ES-I3 (cell line): ENCODE data around the gene ENTREP1.
"Not testable (repeated sequence)": the region's sequence is repeated elsewhere in the genome, so short reads cannot be mapped to it uniquely, and the experiment has no call there.

Experiments used
- H3K36me3 ChIP-seq: 2 replicates; pipeline ENCODE4 v1.6.1; 2013; ENCODE audit warnings: mild to moderate bottlenecking, low read length, control low read depth, moderate library complexity; ENCODE audit not compliant: insufficient read depth
- H3K4me1 ChIP-seq: 2 replicates; pipeline ENCODE4 v1.6.1; 2013; ENCODE audit warnings: mild to moderate bottlenecking, control low read depth, low read length; ENCODE audit not compliant: insufficient read depth
- H3K9ac ChIP-seq: 2 replicates; pipeline ENCODE4 v1.6.1; 2013; ENCODE audit warnings: low read depth, mild to moderate bottlenecking, low read length, moderate library complexity
- H3K9me3 ChIP-seq: 2 replicates; pipeline ENCODE4 v1.6.1; 2013; ENCODE audit warnings: mild to moderate bottlenecking, low read length, moderate library complexity; ENCODE audit not compliant: control insufficient read depth, insufficient read depth

ENTREP1 gene

GRCh38 chr9:69324549-69325401 is at the start of gene ENTREP1:
ENTREP1 (plus strand) TSS chr9:69325215; CDS start chr9:69325310, 95 bp downstream.
- Histone ChIP-seq H3K9ac (peak within 1 kb of the TSS; percentile 60), H3K4me1 (0 out of 2 replicates have a peak, but pooled peaks cover 5% of the 10 kb centered on the region), H3K36me3 (no peaks in the 10 kb centered on the region), H3K9me3 (no peaks in the 10 kb centered on the region)

- H3K9ac ChIP-seq, result no peak overlapping the region
- no peaks in the 10 kb centered on the region for H3K36me3 ChIP-seq
- H3K9me3 ChIP-seq, result no peaks in the 10 kb centered on the region
- no peaks in the 10 kb centered on the region for H3K4me1 ChIP-seq
These were observed 48.2 kb upstream of the ENTREP1 start for GRCh38 chr9:69276775-69277174.

- Histone ChIP-seq H3K9me3 (no peaks in the 10 kb centered on the region), H3K9ac (no peak overlapping the region), H3K4me1 (no peaks in the 10 kb centered on the region), H3K36me3 (no peaks in the 10 kb centered on the region)
These were observed 45.8 kb upstream of the ENTREP1 start for GRCh38 chr9:69279084-69279731.

DNA sequence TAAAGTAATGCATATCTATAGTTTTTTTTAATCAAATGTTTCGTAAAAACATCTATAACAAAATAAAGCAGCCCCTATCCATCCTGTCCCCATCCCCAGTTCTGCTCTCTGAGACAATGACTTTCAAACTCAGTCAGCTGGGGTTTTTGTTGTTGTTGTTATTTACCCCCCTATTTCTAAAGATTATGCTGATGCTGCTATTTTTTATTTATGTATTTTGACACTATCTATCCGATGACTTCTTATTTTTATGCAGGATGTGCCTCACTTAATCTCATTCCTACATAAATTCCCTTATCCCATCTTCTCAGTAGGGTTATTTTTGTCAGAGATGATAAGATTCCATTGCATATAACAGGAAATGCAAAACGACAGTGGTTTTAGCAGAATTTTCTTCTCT is 45.3 kb upstream of the ENTREP1 start:
- Histone ChIP-seq H3K9ac (no peak overlapping the region), H3K9me3 (no peaks in the 10 kb centered on the region), H3K4me1 (no peaks in the 10 kb centered on the region), H3K36me3 (no peaks in the 10 kb centered on the region)

- H3K9me3 ChIP-seq, result no peaks in the 10 kb centered on the region
- H3K4me1 ChIP-seq, result no peaks in the 10 kb centered on the region
- no peak overlapping the region for H3K9ac ChIP-seq
- H3K36me3 ChIP-seq, result no peaks in the 10 kb centered on the region
These were observed 42.0 kb upstream of the ENTREP1 start for GRCh38 chr9:69283003-69283402.

DNA sequence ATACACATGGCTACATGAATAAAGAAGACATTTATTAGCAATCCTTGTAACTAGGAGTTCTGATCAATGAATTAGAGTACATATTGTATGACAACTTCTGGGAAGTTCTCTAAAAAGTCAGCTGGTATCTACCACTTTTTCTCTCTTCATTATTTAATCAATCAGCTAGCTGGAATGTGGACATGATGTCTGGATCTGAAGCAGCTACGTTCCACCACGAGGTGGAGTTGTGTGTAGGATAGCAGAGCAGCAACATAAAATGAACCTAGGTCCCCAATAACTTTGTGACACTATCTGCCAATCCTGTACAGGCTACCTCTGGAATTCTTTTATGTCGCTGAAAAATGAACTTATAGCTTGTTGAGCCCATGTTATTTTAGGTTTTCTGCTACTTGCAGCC is 32.9 kb upstream of the ENTREP1 start:
- Histone ChIP-seq H3K9me3 (0 out of 2 replicates have a peak, but pooled peaks cover 4% of the 10 kb centered on the region), H3K4me1 (no peaks in the 10 kb centered on the region), H3K9ac (no peak overlapping the region), H3K36me3 (no peaks in the 10 kb centered on the region)

DNA sequence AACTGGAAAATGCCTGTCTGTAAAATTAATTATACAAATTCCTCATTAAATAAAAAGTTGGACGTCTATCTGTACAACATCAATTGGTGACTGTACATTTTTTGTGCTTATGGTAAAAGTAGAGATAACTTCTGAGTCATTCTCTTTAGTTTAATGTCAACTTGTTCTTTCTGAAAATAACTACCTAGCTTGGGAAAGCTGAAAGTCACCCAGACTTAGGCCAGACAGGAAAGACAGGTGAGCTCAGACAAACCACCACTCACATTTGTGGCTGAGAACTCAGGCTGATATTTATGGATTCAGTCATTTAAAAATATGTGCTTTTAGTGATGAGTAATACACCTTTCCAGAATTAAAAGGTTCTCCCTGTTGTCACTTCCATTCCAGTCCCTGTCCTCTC is 31.9 kb upstream of the ENTREP1 start:
- Histone ChIP-seq H3K4me1 (no peaks in the 10 kb centered on the region), H3K9me3 (0 out of 2 replicates have a peak, but pooled peaks cover 4% of the 10 kb centered on the region), H3K9ac (no peak overlapping the region), H3K36me3 (no peaks in the 10 kb centered on the region)

DNA sequence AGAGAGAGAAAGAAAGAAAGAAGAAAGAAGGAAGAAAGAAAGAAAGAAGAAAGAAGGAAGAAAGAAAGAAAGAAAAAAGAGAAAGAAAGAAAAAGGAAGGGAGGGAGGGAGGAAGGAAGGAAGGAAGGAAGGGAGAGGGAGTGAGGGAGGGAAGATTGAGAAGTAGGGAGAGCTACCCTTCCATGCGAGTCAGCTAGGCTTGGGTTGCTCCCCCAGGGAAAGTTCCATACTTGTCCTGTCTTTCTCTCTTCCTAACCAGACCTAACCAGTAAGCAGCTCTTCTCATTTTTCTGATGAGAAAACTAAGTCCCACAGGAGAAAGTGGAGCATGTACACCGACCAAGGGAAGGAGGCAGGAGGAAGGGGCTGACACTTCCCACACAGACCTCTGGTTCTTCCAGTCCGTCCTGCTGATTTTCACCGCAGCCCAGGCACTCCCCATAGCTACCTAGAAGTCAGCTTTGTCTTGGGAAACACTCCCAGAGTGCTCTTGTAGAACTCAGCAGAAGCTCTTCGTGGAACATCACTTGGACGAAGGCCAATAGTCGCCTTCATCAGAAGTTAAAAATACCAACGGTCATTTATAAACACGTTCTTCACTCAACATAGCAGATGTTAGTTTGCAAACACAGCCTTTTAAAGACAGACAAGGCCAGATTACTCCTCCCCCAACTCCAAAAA is 29.0 kb upstream of the ENTREP1 start:
- H3K9ac ChIP-seq, result no peak overlapping the region
- no peaks in the 10 kb centered on the region for H3K9me3 ChIP-seq
- H3K36me3 ChIP-seq, result no peaks in the 10 kb centered on the region
- H3K4me1 ChIP-seq, result no peaks in the 10 kb centered on the region; the same call in 1 of the 2 replicates

DNA sequence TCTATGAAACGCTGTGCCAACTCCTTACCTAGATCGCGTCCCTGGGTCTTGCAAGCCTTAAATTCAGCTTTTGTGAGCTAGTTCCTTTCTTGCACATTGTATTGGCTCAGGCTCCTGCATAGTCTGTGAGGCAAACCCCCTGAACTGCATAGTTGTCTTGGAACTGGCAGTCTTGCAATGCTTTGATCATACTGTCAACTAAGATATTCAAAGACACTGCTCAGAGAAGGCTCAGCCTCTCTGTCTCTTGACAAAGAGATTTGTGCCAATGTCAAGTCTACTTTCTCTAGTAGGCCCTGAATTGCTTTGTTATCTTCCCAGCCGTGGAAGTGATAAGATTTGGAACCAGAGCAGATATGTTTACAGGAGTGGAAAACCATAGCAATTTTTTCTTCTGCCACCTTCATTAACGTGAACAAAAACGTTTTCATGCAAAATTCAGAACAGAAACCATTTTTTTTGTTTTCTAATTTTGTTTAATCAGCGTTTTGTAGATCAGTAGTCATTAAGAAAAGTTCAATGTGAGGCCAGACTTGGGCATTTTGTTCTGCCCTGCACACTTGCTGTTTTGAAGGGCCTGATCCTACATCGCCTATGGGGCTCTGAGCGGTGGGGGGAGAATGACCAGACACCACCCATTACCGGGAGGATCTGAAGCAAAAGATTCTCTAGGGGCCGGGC is 27.6 kb upstream of the ENTREP1 start:
- H3K4me1 ChIP-seq, result no peaks in the 10 kb centered on the region; the same call in 1 of the 2 replicates
- H3K9me3 ChIP-seq, result no peaks in the 10 kb centered on the region
- H3K9ac ChIP-seq, result no peak overlapping the region
- H3K36me3 ChIP-seq, result no peaks in the 10 kb centered on the region

GRCh38 chr9:69299315-69299714 is 25.7 kb upstream of the ENTREP1 start:
- Histone ChIP-seq H3K36me3 (no peaks in the 10 kb centered on the region), H3K9me3 (no peaks in the 10 kb centered on the region), H3K9ac (no peak overlapping the region), H3K4me1 (no peaks in the 10 kb centered on the region; the same call in 1 of the 2 replicates)

DNA sequence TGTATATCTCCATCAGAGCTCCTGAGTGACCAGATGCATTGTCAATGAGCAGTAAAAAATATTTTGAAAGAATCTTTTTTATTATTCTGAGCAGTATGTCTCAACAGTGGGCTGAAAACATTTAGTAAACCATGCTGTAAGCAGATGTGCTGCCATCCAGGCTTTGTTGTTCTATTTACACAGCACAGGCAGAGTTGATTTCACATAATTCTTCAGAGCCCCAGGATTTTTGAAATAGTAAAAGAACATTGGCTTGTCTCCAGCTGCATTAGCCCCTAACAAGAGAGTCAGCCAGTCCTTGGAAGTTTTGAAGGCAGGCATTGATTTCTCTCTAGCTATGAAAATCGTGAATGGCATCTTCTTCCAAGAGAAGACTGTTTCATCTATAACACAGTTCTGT is 25.2 kb upstream of the ENTREP1 start:
- no peaks in the 10 kb centered on the region for H3K9me3 ChIP-seq
- no peak overlapping the region for H3K9ac ChIP-seq
- no peaks in the 10 kb centered on the region for H3K36me3 ChIP-seq
- H3K4me1 ChIP-seq, result no peaks in the 10 kb centered on the region; the same call in 1 of the 2 replicates

DNA sequence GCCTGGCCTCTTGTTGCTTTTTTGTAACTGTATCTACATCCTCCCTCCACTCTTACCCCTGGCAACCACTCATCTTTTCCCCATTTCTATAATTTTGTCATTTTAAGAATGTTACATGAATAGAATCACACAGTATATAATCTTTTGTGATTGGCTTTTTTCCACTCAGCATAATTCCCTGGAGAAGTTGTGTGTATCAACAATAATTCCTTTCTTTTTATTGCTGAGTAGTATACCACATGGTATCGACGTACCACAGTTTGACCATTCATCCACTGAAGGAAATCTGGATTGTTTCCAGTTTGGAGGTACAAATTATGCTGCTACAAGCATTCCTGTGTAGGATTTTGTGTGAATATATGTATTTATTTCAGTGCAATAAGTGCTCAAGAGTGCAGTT is 21.7 kb upstream of the ENTREP1 start:
- no peaks in the 10 kb centered on the region for H3K9me3 ChIP-seq
- no peaks in the 10 kb centered on the region for H3K36me3 ChIP-seq
- peaks cover 11% of the 10 kb centered on the region for H3K4me1 ChIP-seq
- no peak overlapping the region for H3K9ac ChIP-seq

- H3K9ac ChIP-seq, H3K9me3 ChIP-seq, H3K36me3 ChIP-seq: not testable (repeated sequence)
- H3K4me1 ChIP-seq, result peaks cover 20% of the 10 kb centered on the region
These were observed 18.0 kb upstream of the ENTREP1 start for GRCh38 chr9:69306895-69307445.
